Gastroesophageal sphincter (tissue), 3 donors: ENCODE results near the gene EPSTI1.
"Not testable (repeated sequence)": the region's sequence is repeated elsewhere in the genome, so short reads cannot be mapped to it uniquely, and the experiment has no call there.

Experiments used
- POLR2A ChIP-seq, 2 donors: fragments of 450-650 bp; IDR thresholded peaks; one replicate each; pipeline ENCODE4 v1.6.1; 2017; ENCODE audit warnings: antibody characterized with exemption in 2 of 2, mild to moderate bottlenecking in 2 of 2, moderate library complexity in 1 of 2
- POLR2AphosphoS5 ChIP-seq: sonication (generic); formaldehyde crosslinking; IDR thresholded peaks from one replicate; pipeline ENCODE4 v1.6.1; 2017; ENCODE audit warnings: antibody characterized with exemption
- TF ChIP-seq, protein P1 (sequence below), 4 experiments: fragments of 200-600 bp in 2 of 4; fragments of 450-650 bp in 2 of 4; sonication (generic) in 1 of 4; IDR thresholded peaks; one replicate each; pipeline ENCODE4 v1.5.1; 2017 to 2019; ENCODE audit warnings: antibody characterized with exemption in 4 of 4, mild to moderate bottlenecking in 2 of 4, moderate library complexity in 2 of 4

DNA sequence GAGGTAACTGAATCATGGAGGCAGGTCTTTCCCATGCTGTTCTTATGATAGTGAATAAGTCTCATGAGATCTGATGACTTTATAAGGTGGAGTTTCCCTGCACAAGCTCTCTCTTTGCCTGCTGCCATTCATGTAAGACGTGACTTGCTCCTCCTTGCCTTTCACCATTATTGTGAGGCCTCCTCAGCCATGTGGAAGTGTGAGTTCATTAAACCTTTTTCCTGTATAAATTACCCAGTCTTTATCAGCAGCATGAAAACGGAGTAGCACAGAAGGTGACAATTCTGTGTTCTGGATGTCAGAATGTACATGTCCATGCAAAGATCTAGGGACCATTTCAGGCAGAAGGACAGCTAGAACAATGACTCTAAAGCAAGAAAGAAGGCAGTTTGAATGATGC, 129.7 kb downstream of the EPSTI1 start:
- not testable (repeated sequence) for TF ChIP-seq POLR2A (IDR thresholded peaks at IDR 0.05); POLR2AphosphoS5
- TF ChIP-seq, protein P1, sequence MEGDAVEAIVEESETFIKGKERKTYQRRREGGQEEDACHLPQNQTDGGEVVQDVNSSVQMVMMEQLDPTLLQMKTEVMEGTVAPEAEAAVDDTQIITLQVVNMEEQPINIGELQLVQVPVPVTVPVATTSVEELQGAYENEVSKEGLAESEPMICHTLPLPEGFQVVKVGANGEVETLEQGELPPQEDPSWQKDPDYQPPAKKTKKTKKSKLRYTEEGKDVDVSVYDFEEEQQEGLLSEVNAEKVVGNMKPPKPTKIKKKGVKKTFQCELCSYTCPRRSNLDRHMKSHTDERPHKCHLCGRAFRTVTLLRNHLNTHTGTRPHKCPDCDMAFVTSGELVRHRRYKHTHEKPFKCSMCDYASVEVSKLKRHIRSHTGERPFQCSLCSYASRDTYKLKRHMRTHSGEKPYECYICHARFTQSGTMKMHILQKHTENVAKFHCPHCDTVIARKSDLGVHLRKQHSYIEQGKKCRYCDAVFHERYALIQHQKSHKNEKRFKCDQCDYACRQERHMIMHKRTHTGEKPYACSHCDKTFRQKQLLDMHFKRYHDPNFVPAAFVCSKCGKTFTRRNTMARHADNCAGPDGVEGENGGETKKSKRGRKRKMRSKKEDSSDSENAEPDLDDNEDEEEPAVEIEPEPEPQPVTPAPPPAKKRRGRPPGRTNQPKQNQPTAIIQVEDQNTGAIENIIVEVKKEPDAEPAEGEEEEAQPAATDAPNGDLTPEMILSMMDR (IDR thresholded peaks at IDR 0.05) = not testable (repeated sequence)
